GM18870 (cell line): ENCODE measurements around the gene RPH3AL.
"Not testable (repeated sequence)": the region's sequence is repeated elsewhere in the genome, so short reads cannot be mapped to it uniquely, and the experiment has no call there.

ENCODE experiments used
- ATAC-seq: cut with Tn5 transposase; IDR thresholded peaks from one replicate; pipeline ENCODE4 v1.9.1; 2021; ENCODE audit warnings: moderate library complexity; ENCODE audit not compliant: unreplicated experiment

RPH3AL gene

DNA sequence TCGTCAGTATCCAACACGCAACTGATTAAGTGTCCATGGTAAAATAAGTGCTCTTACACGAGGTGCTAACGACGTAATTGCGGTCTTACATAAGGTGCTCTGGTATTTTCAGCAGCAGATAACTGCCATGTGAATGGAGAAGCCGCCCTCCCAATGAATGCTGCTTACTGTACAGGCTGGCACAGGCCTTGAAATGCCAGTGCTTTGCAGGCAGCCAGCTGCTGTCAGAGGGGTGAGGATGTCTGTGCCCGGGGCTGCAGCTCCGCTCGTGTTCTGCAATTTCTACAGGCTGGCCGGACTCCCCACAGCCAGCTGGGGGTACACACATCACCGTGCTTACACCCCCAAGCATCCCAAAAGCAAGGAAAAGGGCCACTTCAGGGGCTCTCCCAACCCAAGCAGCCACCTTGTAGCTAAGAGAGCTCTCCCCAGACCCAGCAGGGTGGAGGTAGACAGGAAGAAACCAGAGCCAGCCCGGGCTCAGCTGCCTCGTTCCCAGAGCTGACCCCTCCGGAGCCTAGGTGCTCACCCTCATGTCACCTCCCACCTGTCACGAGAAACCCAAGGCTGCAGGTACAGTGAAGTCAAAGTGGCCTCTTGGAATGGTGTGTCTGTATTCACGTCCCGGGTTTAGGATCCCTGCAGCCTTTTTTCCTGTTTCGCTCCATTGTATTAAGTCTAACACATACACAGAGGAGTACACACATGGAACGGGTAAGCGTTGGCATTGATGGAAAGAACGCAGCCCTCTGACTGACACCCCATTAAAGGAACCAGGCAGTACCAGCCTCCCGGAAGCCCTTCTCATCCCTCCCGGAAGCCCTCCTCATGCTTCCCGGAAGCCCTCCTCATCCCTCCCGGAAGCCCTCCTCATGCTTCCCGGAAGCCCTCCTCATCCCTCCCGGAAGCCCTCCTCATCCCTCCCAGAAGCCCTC, 27.2 kb upstream of the RPH3AL start:
- no peak for ATAC-seq

DNA sequence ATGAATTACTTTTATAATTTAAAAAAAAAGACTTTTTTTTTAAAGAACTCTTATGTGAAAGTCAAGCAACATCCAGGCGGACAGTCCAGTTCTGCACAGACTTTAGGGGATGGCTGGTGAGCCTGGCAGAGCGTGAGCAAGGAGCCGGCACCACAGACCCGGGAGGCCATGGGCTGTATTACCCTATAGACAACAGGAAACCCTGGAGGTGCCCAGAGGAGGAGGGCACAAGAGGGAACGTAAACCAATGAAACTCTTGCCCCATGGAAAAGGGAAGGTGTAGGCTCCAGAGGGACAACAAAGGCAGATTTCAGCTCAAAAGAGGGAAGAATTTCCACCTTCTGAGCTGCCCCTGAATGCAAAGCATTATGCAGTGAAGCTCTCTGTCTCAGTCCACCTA, 25.5 kb upstream of the RPH3AL start:
- ATAC-seq, result no peak

DNA sequence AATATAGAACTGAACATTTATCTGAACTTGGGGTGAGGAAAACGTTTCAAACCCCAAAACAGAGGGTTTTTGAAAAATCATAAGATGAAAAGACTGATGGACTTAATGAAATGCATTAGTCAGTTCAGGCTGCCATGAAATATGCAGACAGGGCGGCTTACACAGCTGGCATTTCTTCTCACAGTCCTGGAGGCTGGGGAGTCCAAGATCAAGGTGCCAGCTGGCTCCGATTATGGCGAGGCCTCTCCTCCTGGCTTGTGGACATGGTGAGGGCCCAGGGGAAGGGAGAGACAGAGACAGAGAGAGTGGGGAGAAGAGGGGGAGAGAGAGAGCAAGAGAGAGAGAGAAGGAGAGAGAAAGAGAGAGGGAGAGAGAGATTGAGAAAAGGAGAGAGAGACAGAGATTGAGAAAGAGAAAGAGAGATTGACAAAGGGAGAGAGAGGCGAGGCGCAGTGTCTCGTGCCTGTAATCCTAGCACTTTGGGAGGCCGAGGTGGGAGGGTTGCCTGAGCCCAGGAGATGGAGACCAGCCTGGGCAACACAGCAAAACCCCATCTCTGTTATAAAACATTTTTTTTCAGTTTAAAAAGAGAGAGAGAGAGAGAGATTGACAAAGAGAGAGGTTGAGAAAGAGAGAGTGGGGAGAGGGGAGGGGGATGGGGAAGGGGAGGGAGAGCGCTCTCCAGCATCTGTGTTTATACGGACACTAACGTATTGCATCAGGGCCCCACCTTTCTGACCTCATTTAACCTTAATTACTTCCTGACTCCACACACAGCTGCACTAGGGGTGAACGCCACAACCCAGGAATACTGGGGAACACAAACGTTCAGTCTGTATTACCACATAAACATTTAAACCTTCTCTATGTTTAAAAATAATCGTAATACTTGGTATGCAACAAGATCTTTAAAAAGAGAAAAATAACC, 24.6 kb upstream of the RPH3AL start:
- ATAC-seq, result no peak

DNA sequence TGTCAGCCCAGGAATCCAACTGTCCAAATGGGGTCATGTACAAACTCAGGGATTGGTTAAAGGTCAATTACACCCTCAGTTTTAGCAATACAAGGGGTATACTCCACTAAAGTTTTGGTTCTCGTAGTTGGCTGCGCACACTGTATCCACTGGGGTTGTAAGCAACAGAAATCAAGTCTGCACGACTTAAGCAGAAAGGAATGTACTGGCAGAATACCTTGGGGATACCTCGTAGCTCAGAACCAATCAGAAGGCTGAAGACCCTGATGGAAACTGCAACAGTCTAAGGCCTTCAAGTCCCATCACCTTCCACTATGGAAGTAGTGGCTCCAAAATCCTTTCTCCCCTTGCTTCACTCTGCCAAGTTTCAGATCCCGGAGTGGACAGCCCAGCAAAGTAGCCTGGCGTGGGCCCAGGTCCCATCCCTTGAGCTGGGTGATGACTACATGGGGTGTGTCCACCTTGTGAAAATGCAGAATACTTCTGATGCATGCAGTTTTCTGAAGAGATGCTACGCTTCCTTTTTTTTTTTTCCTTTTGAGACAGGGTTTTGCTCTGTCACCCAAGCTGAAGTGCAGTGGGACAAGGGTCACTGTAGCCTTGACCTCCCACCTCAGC, 21.1 kb upstream of the RPH3AL start:
- ATAC-seq, result no peak

DNA sequence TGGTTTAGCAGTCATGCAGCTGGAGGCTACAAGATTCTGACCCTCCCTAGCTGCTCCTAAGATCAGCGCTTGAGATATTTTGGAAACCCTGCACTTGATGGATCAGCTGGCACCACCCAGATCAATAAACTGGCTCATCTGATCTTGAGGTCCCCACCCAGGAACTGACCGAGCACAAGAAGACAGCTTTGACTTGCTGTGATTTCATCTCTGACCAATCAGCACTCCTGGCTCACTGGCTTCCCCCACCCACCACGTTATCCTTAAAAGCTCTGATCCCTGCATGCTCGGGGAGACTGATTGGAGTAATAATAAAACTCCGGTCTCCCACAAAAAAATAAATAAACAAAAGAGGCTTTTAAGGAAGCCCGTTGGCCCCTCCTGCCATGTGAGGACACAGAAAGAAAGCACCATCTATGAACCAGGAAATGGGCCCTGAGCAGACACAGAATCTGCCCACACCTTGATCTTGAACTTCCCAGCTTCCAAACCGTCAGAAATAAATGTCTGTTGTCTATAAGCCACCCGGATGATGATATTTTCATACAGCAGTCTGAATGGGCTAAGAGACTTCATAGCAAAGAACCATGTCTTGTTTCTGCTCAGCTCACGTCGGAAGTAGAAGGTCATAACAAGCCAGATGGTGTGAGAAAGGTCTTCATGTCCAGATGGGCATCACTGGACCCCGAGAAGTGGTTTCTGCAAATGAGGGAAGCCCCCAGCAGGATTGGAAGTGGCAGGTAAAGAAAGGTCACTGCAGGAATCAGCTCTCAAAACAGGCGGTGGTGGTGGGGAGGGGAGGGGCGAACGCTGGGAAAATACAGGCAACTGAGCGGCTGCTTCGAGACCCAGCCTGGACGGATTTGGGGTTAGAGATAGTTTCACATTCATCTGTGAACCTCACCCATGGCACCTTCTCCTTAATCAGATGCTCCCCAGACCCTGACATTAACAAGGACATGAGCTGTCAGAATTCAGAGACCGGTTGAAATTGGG, 19.8 kb upstream of the RPH3AL start:
- ATAC-seq, result no peak

DNA sequence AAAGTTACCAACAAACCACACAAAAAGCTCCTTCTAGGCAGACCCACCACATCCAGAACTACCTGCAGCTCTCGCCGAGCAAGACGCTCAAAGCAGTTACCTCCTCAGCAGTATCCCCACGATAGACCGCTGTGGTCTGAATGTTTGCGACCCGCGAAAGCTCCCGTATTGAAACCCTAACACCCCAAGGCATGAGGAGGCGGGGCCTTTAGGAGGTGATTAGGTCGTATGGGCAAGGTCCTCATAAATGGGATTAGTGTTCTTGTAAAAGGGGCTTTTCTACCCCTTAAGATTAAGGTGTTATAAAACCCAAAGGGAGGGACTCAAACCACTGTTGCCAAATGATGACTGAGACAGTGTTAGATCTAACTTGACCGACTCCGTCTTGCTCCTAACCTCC, 19.0 kb upstream of the RPH3AL start:
- ATAC-seq, result no peak

DNA sequence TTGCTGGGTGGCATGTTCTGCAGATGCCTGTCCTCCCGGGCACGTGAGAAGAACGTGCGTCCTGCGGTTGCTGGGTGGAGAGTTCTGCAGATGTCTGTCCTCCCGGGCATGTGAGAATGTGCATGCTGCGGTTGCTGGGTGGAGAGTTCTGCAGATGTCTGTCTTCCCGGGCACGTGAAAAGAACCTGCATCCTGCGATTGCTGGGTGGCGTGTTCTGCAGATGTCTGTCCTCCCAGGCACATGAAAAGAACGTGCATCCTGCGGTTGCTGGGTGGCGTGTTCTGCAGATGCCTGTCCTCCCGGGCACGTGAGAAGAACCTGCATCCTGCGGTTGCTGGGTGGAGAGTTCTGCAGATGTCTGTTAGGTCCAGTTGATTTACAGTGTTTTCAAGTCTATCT, 15.0 kb upstream of the RPH3AL start:
- not testable (repeated sequence) for ATAC-seq

DNA sequence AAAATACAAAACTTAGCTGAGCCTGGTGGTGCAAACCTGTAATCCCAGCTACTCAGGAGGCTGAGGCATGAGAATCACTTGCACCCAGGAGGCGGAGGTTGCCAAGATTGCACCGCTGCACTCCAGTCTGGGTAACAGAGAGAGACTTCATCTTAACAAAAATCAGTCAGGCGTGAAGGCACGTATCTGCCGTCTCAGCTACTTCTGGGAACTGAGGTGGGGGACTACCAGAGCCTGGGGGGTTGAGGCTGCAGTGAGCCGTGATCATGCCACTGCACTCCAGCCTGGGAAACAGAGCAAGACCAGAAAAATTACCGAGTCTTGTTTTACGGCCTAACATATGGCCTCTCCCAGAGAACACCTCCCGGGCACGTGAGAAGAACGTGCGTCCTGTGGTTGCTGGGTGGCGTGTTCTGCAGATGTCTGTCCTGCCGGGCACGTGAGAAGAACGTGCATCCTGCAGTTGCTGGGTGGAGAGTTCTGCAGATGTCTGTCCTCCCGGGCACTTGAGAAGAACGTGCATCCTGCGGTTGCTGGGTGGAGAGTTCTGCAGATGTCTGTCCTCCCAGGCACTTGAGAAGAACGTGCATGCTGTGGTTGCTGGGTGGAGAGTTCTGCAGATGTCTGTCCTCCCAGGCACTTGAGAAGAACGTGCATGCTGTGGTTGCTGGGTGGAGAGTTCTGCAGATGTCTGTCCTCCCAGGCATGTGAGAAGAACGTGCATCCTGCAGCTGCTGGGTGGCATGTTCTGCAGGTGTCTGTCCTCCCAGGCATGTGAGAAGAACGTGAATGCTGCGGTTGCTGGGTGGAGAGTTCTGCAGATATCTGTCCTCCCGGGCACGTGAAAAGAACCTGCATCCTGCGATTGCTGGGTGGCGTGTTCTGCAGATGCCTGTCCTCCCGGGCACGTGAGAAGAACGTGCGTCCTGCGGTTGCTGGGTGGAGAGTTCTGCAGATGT, 14.3 kb upstream of the RPH3AL start:
- ATAC-seq, result not testable (repeated sequence)

DNA sequence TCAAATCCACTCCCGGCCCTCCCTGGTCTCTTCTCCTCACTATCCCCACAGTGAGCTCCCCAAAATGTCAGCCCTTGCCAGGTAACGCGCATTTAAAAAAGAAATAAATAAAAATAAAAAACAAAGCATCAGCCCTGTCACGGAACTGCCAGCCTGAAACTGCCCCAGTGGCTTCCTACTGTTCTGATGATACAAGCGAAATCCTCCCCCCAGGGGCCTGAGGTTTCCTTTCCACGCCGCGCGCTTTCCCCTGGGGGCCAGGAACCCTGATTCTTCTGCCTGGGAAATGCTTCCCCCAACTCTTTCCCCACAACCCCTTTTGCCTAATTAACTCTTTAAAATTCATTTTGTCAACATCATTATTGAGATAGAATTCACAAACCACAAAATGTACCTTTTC, 12.2 kb upstream of the RPH3AL start:
- no peak for ATAC-seq

DNA sequence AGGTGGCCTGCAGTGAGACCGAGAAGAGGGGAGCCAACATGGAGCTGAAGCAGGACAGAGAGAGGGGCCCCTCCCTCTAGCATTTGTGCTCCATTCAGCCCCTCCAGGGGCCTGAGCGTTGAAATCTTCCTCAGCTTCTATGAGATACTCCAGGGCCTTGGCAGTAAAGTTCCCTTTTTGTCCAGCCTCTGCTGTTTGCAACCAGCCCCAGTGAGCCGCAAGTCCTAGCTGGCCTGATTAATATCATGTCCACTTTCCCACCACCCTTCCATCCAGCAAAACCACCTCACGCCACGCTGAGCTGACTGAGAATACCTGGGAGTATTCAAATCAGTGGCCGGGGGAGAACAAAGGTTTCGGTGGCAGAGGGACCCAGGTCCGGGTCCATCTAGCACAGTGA, 11.7 kb upstream of the RPH3AL start:
- ATAC-seq, result no peak

DNA sequence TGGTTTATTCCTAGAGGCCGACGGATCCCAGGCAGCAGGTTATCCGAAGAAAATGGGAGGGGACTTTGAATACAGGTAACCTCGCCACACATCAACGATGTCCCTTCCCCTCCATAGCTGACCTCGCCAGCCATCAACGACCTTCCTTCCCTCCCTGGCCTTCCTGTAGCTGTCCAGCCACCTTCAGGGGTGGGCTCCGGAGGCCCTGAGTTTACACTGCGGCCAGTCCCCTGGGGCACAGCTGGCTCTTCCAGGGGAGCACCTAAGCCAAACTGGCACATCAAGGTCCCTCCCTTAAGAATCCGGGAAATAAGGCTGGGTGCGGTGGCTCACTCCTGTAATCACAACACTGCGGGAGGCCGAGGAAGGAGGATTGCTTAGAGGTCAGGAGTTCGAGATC, 10.1 kb upstream of the RPH3AL start:
- ATAC-seq, result no peak

DNA sequence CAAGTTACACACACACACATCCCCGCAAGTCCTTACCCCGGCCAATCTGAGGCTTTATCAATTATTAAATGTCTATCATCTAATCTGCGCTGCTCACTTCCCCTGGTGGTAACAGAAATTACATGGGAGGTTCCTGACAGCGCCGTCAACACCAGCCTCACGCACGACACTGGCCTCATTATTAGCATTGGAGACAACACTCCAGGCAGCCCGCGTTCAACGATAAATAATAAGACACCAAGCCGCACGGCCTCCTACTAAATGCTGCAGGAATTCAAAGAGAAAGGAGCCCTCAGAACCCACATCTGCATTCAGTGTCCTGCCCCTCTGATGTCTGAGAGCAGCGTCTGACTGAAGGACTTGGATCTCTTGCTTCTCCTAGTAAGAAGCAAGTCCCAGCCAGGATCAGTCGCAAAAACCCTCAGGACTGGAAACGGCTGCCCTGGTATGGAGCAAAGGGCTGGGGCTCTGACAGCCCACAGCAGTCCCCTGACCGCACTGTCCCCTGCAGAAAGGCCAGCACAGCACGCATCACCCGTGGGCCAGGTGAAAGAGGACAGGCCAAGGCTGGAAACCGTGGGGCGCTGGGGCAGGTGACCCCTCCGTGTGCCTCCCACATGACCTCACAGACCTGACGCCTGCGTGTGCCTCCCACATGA, 7.6 kb upstream of the RPH3AL start:
- no peak for ATAC-seq

DNA sequence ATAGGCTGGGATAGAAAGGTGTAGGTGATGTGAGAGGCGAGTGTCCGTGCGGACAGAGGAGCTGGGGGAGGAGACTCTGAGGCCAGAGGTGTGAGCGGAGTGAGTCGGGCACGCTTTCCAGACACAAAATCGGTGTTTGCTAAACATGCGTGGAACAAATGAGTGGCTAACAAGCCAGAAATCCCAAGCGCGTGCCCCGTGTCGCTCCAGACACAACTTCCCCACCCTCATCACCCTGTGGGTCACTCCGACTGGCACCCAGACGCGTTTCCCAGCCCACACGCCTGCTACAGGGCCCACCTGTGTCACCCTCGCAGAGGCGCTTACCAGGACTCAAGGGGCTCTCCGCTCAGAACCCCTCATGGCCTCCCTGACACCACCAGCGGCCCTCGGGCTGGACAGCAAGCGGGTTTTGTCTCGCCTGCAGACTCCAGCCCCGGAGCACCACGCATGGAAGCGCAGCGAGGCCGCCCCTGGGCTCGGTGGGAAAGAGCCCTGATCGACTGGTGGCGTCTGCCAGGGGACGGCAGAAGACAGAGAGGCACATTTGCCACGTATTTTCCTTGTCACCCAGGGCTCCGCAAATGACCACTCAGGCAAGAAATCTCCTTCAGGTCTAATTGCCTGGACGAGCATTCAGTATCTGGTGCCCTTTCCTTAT, 6.0 kb upstream of the RPH3AL start:
- ATAC-seq, result no peak

DNA sequence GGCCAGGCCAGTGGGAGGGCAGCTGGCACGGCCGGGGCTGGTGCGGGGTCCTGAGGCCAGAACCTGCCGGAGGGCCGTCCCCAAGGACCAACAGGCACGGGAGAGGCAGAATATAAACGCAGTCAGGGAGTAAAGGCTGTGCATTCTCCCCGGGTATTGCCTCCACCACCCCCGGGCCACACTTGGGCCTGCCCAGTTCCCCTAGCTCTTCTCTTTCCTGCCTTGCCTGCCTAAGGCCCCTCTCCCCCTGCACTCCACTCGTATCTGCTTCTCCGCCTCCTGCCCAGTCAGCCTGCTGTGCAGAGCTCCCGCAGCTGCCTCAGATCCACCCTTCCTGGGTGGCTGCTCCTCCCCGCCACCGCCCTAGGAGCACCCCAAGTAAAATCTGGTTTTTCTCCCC, 5.0 kb upstream of the RPH3AL start:
- ATAC-seq, result no peak

DNA sequence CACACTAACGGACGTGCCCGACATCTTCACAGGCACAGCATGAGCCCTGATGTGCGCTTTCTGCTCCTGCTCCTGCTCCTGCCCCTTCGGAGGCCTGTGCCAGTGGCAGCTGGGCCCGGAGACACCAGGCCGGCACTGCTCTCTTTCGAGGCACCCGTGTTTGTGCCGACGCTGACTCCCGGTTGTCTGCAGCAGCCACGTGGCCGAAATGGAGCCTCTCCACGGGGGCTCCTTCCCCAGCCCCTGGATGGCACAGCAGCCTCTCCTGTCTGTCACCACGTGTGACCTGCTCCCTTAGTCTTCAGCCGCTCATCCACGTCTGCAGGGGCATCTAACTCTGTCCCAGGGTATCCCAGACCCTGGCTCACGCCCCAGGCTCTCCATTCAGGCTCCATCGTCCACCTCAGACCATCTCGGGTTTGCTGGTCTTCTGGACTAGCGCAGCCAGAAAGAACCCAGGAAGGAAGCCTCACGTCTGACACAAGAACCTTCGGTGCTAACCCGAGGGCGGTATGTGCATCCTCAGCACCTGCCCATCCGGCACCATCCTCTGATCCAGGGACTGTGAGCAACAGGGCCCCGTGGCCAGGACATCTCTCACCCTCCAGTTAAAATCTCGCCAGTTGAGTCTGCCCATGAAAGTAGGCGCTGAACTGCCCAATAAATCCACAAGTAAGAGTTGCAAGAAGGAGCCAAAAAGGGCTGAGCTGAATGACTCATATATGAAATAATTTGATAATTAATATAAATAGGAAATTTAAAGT, 4.2 kb upstream of the RPH3AL start:
- no peak for ATAC-seq

DNA sequence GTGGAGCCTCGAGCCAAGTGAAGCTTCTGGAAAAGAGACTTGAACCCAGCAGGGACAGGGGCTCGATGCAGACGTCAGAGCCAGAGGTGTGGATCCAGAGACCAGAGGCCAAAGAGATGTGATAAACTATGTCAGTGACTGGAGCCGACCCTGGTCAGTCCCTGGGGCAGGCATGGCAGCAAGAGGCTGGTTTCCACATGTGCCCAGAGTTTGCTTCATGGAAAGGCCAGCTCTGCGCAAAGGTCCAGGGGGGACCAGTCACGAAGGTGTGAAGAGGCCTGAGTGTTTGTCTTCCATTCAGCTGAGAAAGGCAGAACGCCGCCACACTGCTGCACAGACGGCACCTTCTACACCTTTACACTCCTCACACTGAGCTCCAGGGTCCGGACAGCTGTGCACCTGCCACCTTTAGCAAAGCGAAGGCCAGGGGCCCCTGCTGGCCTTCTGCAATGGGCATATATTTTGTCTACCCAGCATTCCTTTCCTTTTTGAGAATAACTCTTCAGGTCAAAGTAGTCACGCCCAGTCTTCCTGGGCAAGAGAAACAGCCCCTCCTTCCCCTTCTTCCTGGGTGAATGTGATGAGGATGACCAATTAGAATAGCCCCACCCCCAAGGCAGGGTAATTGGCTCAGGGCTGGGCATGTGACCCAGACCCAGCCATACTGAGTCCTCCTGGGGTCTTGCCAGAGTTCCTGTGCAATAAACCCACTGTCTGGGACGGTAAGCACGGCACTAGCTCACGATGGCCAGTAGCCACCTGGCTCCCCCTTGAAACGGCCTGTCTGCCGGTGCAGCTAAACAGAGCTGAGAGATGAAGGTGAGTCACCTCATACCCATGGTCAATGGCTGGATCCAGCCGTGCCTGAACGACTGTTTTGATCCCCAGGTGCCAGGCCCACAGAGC, 2.3 kb upstream of the RPH3AL start:
- no peak for ATAC-seq
